ENCODE measurements around the gene SART3. TPM values are rescaled to one million over a fixed set of nuclear protein-coding genes. Genes with fewer than 3 reads are reported as not detected.

SART3 gene
- total and polyA plus RNA-seq, 10 of the 15 experiments (the other 5 are each of a cell fraction or from before 2014, with no cell fraction given) = 8.8 to 179 (median 54.9) TPM

- Histone ChIP-seq H3K36me3 (ENCODE audit: control insufficient read depth in 2 of 2, insufficient read depth in 2 of 2, low read length in 1 of 2) (peaks cover 18 to 23% of the 10 kb centered on the region in 2 experiments), H3K9me3 (replicated peaks; ENCODE audit: control insufficient read depth, insufficient read depth, low read length) (no peaks in the 10 kb centered on the region), H3K4me3 (peak within 1 kb of the TSS; percentile 97), H3K9ac (ENCODE audit: control insufficient read depth, insufficient read depth, low read length) (peak within 1 kb of the TSS; percentile 93), H3K4me2 (ENCODE audit: control insufficient read depth, insufficient read depth) (peak within 1 kb of the TSS; percentile 77), H3K27me3 (replicated peaks in 1 of 2; ENCODE audit: control insufficient read depth in 2 of 2, insufficient read depth in 2 of 2, low read length in 1 of 2) (no peaks in the 10 kb centered on the region), H2AFZ (ENCODE audit: control insufficient read depth, low read depth, low read length) (peak within 1 kb of the TSS; percentile 90), H3K4me1 (ENCODE audit: control insufficient read depth, insufficient read depth, low read length) (peaks cover 23% of the 10 kb centered on the region), H4K20me1 (ENCODE audit: control insufficient read depth, insufficient read depth) (peaks cover 3% of the 10 kb centered on the region; the same call in 1 of the 2 replicates), H3K79me2 (ENCODE audit: control insufficient read depth, insufficient read depth, low read length) (peaks cover 16% of the 10 kb centered on the region), H3K27ac (ENCODE audit: control insufficient read depth, insufficient read depth) (peak within 1 kb of the TSS; percentile 84)
- 1% methylated on average over 63 of the region's 67 CpGs for WGBS (ENCODE audit: insufficient coverage, insufficient replicate concordance, low lambda C conversion rate, missing lambda C conversion rate)
- FAIRE-seq (peak; percentile 98), DNase-seq (ENCODE audit: low read depth, low spot score) (peak; percentile 97), ATAC-seq (peak; percentile 88)
- RAD21 ChIA-PET (ENCODE audit: unreplicated experiment) = interaction anchor here (0.6 to 2.2 kb wide), 3 partner anchors 53 to 578 kb away, joined by 3 to 7 read pairs (median 3); partner anchors contain the start of gene ALKBH2
- SMC1A ChIA-PET (ENCODE audit: uncharacterized antibody, unreplicated experiment) = interaction anchor here (0.6 to 1.7 kb wide), 3 partner anchors 46 to 103 kb away, joined by 3 to 8 read pairs (median 4); partner anchors contain the start of gene SART3
- intact Hi-C loops (cut with micrococcal nuclease; ENCODE audit: unreplicated experiment) (loop anchor here (5.0 to 10.0 kb wide), 4 partner anchors 102 to 598 kb away; no protein-coding TSS in a partner anchor), in situ Hi-C loops (cut with MboI) (loop anchor here (25.0 kb wide), 1 partner anchor 828 kb away; the partner anchor contains the start of gene PWP1)
- BruUV-seq (replicated peaks) = TSS peak; percentile 85
- CTCF ChIA-PET = interaction anchor here (1.0 to 1.3 kb wide), 2 partner anchors 49 to 525 kb away, joined by 4 to 5 read pairs; no protein-coding TSS in a partner anchor
- POLR2A ChIA-PET = interaction anchor here (0.6 to 1.2 kb wide), 3 partner anchors 12 to 155 kb away, joined by 3 to 5 read pairs (median 4); no protein-coding TSS in a partner anchor
- TF ChIP-seq REST (IDR thresholded peaks at IDR 0.05; ENCODE audit: low read depth, low read length) = no peak
- no peak for TF ChIP-seq STAT1 (conservative IDR thresholded peaks at IDR 0.05)
- TF ChIP-seq ZZZ3 (IDR thresholded peaks at IDR 0.05; ENCODE audit: control insufficient read depth, insufficient read length, low read depth) = no peak
- peak; percentile 81 for TF ChIP-seq TCF12 (IDR thresholded peaks at IDR 0.05; ENCODE audit: low read depth, low read length)
- TF ChIP-seq, protein P1, sequence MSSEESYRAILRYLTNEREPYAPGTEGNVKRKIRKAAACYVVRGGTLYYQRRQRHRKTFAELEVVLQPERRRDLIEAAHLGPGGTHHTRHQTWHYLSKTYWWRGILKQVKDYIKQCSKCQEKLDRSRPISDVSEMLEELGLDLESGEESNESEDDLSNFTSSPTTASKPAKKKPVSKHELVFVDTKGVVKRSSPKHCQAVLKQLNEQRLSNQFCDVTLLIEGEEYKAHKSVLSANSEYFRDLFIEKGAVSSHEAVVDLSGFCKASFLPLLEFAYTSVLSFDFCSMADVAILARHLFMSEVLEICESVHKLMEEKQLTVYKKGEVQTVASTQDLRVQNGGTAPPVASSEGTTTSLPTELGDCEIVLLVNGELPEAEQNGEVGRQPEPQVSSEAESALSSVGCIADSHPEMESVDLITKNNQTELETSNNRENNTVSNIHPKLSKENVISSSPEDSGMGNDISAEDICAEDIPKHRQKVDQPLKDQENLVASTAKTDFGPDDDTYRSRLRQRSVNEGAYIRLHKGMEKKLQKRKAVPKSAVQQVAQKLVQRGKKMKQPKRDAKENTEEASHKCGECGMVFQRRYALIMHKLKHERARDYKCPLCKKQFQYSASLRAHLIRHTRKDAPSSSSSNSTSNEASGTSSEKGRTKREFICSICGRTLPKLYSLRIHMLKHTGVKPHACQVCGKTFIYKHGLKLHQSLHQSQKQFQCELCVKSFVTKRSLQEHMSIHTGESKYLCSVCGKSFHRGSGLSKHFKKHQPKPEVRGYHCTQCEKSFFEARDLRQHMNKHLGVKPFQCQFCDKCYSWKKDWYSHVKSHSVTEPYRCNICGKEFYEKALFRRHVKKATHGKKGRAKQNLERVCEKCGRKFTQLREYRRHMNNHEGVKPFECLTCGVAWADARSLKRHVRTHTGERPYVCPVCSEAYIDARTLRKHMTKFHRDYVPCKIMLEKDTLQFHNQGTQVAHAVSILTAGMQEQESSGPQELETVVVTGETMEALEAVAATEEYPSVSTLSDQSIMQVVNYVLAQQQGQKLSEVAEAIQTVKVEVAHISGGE (CRISPR knock-in tag; IDR thresholded peaks at IDR 0.05) = no peak
- no peak for TF ChIP-seq CEBPB (IDR thresholded peaks at IDR 0.05; ENCODE audit: borderline replicate concordance in 1 of 2, low read depth in 2 of 2, low read length in 2 of 2)
- TF ChIP-seq KLF5 (IDR thresholded peaks at IDR 0.05; ENCODE audit: partially characterized antibody) = no peak
- TF ChIP-seq, protein P2, sequence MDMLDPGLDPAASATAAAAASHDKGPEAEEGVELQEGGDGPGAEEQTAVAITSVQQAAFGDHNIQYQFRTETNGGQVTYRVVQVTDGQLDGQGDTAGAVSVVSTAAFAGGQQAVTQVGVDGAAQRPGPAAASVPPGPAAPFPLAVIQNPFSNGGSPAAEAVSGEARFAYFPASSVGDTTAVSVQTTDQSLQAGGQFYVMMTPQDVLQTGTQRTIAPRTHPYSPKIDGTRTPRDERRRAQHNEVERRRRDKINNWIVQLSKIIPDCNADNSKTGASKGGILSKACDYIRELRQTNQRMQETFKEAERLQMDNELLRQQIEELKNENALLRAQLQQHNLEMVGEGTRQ (IDR thresholded peaks at IDR 0.05; ENCODE audit: borderline replicate concordance, low read depth, low read length) = no peak
- peak; percentile 75; the same call in 1 of the 2 replicates for TF ChIP-seq HDGF (IDR thresholded peaks at IDR 0.05)
- no peak for TF ChIP-seq JUNB (IDR thresholded peaks at IDR 0.05)
- TF ChIP-seq EED (IDR thresholded peaks at IDR 0.05; ENCODE audit: low read depth) = peak; percentile 36
- TF ChIP-seq MLLT1 (IDR thresholded peaks at IDR 0.05) = no peak
- TF ChIP-seq SMARCA5 (IDR thresholded peaks at IDR 0.05) = no peak
These were observed 45.8 kb downstream of the SART3 start, which contains the start of gene FICD for GRCh38 chr12:108514973-108515814. TSS of gene FICD (plus strand) at chr12:108515277. CDS start at chr12:108516973, 1,696 bp downstream.

Data from GM12878 (cell line).